Stimulated activated CD4-positive, alpha-beta T cell treated with anti-CD3 and anti-CD28 coated beads, TNF-alpha, amount 100 ng/mL, for 1 hour (primary cell): ENCODE data around the gene ATP2C2.

ENCODE experiments used
- DNase-seq, 3 donors: peaks; one replicate each; pipeline ENCODE4 v3.0.0-alpha.2; 2020; ENCODE audit warnings: low read depth in 3 of 3, low spot score in 1 of 3

The ATP2C2 gene

DNA sequence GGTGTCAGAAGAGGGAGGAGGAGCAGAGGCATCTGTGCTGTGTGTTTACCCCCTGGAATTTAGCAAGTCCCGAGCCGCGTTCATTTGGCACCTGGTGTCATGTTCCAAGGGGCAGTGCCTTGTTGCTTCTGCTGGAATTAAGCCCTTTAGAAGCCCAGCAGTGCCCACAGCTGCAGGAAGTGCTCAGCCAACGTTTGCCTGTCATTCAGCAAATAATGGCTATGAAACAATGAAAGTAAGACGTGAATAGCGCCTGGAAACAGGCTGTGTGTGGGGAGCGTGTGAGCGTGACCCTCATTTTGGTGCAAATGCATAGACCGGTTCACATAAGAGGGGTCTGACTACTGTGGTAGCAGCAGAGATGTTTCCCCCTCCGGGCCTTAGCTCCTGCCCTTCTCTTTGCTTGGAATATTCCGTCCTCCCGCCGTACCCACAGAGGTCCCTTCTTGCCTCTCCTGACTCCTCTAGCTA is 5.8 kb upstream of the ATP2C2 start:
- no peak for DNase-seq

DNA sequence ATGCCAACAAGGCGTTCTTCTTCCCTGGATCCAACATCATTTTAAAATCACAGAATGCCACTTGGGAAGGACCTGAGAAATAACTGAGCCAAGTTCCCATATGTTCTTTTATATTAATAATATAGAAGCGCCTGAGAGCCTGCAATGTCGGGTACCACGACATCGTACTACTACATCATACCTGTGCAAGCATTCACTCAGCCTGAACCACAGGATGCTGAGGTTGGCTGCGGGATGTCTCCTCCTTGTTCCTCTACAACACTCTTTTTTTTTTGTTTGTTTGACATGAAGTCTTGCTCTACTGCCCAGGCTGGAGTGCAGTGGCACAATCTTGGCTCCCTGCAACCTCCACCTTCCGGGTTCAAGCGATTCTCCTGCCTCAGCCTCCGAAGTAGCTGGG is 2.1 kb upstream of the ATP2C2 start:
- no peak for DNase-seq

DNA sequence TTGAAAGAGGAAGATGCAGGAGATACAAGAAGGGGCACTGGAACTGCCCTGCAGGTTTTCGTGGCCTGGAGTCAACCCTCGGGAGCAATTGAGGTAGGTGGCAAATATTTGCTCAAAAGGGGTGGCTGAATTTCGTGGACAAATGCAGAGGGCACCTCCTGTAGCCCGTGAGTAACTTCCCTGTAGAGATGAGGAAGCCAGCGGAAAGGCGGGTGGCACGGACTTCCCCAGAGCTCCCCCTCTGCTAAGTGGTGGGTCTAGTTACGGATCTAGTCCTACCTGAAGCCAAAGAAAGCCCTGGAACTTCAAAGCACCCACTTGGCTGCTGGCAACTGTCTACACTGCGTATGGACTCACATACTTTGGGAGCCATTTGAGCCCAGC is 1.0 kb upstream of the ATP2C2 start:
- no peak for DNase-seq

DNA sequence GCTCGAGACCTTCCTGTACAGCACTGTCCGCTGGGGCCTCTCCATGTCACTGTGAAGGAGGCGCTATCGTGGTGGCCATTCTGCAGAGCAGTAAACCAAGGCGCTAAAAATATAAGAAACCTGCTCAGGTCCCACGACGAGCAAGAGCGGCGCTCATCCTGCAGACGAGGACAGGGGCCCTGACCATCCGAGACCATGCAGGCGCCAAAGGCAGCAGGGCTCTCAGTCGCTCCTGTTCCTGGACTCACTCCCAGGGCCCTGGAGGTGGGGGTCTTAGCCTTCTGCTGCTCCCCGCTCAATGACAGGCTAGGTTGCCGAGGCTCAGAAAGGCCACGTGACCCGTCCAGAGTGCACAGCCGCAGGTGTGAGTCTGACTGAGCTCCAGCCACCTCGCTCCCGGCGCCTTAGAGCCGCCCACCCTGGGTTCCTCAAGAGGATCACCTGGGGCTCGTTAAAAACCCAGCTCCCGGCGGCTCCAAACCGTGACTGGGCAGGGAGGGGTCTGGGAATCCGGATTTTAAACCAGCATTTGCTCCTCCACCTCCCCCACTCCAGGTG is 509 bp upstream of the ATP2C2 start:
- DNase-seq, result no peak

DNA sequence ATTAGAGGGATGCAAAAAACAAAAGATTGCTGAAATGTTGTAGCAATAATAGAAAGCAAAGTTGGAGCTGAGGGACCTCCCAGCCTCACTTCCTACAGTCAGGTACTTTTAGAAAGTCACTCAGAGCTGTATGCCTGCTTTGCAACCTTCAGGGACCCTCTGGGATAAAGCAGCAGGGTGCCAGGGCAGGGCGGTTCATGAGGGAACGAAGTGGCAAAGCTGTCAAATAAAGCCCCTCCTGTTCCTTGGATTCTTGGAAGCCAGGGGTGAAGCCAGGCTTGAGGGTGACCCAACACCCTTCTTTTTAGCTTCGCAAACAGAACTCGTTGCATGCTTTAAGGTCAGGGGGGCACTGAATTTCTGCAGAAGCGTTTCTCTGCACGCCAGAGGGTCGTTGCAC is 767 bp downstream of the ATP2C2 start:
- no peak for DNase-seq

DNA sequence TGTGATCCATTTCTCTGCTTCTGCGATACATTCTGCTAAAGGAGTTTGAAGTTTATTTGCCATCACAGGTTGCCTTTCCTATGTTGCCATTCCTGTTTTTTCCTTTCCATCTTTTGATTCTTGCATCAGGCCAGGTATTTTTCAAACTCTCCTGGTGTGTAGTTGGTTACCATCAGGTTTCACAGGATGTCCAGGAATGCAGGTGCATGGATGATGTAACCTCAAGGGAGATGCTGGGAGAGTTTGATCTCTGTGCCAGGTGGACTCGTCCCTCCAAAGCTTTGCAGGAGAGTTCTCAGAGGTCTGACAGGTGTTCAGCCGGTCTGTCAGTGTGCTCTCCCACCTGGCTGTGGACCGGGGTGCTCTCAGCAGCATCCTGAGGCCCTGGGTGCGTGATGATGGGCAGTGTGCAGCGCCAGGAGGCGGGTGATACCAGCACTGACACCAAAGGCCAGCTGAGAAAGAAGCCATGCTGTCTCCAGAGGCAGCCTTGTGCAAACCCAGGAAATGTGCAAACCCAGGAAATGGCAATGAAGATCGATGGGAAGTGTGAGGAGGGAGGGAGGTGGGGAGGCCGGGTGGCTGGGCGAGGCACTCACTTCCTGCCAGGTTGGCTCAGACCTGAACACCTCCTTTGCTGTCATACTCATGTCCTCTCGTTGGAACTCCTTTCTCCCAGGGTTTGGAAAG is 1.7 kb downstream of the ATP2C2 start:
- DNase-seq, result no peak

DNA sequence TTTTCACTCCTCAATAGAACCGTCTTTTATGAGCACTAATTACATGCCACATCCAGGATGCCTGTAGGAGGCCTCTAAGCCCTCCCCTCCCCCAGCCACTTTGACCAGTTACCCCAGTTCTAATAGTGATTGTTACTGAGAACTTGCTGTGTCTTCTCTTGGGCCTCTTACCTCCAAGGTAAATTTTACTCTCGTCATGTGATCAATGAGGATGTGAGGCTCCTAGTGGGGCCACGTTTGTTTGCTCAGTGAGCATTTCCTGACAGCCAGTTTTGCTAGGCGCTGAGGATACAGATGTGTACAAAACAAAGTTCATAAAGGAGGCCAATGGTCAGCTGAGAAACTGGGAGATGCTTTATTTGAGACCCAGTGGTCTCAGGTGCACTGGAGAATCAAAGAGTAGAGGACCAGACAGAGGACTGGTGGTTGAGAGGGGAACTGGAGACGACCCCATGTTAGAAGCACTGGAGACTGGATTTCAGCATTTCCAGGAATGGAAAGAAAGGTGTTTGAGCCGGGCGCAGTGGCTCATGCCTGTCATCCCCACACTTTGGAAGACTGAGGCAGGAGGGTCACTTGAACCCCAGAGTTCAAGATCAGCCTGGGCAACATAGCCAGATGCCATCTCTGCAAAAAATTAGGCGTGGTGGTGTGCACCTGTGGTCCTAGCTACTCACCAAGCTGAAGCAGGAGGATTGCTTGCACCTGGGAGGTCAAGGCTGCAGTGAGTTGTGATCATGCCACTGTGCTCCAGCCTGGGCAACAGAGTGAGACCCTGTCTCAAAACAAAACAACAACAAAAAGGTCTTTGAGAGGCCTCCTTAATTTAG is 2.6 kb downstream of the ATP2C2 start:
- DNase-seq, result no peak

DNA sequence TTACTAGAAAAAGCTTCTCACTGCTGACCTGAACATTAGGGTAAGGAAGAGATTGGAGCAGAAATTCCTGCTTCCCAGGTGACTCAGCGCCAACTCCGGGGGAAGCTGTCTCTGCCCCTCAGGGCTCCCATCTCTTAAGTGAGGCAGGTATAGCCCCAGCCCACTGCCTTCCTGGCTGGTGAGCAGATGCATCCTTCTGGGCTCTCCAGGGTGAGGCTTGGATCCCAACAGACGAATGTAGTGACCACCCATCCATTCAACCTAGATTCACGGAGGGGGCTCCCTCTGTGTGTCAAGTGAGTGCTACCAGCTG is 3.2 kb downstream of the ATP2C2 start:
- DNase-seq, result no peak

DNA sequence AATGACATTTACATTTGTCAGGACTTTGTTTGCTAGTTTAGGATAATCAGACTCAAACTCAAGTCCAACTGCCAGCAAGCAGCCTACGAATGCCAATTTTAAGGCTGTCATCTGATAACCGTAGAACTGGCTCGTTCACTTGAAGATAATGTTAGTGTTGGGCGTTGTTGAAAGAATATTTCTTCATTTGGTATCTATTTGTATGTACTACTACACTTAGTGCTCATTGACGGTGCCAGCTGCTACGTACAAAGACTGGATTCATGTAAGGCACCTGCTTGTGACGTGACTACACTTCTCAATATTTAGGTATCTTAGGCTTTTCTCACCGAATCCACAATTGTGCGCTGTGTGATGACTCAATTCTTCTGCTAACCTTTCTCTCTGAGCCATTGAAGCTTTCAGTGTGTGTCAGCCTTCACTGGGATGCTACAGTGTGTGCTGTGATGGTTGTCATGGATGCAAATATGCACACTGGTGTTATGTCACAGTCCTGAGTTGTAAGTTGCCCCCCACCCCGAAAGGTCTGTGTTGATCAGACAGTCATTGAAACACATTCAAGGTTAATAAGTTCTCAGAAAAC is 5.7 kb downstream of the ATP2C2 start:
- no peak for DNase-seq

DNA sequence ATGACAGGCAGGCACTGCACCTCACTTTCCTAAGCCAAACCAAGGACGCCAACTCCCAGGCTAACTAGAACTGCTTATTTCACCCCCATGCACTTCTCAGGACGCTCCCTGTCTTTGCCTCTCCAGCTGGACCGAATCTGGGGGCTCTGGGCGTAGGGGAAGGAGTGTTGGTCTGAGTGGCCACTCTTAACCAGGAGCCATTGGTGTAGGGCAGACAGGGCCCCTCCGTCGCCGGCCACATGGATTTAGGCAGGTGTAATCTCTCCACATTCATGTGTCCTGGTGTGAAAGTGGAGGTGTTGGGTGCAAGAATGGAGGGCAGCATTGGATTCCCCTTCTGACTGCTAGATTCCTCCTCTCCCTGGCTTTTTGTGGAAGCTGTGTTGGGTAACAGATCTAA is 9.8 kb downstream of the ATP2C2 start:
- no peak for DNase-seq

DNA sequence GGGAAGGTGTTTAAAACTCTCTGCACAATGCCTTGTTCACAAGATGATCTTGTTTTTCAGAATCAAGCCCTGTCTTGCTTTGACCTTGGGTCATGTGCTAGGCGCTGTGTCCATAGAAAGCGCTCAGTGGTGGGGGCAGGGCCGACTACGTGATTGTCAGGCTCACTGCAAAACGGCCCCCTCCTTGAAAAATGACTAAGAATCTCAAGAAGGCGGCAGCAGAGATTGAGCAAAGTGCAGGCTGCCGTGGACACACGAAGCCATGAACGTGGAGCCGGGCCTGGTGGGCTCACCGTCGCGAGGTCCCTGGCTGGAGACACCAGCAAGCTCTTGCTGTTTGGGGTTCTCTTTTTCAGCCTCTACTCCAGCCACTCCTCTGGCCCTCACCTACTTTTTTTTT is 10.2 kb downstream of the ATP2C2 start:
- no peak for DNase-seq

DNA sequence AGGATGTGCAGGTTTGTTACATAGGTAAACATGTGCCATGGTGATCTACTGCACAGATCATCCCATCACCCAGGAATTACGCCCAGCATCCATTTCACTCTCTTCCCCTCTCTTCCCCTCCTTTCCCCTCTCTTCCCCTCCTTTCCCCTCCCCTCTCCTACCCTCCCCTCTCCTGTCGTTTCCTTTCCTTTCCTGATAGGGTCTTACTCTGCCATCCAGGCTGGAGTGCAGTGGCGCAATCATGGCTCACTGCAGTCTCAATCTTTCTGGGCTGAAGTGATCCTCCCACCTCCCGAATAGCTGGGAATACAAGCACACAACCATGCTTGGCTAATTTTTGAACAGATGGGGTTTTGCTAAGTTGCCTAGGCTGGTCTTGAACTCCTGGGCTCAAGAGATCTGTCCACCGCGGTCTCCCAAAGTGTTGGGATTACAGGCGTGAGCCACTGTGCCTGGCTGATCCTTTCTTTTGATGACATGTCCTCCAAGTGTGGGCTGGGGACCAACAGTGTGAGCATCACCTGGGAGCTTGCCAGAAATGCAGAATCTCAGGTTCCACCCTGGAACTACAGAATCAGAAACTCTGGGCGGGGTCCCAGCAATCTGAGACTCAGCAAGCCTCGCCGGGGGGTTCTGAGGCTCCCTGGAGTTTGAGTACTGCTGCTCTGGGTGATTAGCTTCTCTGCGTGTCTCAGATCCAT is 10.8 kb downstream of the ATP2C2 start:
- no peak for DNase-seq

DNA sequence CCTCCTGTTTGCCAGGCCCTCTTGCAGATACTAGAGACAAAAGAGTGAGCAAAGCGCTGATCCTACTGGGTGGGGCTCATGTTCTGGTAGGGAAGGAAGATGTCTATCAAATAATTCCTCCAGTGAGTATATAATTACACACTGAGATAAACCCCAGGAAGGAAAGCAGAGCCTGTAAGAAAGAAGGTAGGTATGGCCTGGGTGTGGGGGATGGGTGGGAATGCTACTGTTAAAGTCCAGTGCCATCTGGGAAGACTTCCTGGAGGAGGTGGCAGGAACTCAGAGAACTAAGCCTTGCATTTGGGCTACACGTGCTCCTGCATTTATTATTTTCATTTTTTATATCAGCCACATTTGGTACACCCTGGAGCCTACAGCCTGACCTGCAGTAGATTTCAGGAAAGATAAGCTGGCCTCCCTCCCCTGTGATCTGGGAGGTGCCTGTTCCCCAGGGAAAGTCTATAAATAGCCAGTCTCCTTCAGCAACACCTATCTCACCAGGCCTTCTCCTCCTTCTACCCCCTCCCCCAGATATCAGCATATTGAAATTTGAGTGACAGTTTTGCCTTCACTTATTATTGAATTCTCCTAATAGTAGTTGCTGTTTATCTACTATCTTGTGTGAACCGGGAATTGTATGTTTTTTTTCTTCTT is 11.5 kb downstream of the ATP2C2 start:
- no peak for DNase-seq

DNA sequence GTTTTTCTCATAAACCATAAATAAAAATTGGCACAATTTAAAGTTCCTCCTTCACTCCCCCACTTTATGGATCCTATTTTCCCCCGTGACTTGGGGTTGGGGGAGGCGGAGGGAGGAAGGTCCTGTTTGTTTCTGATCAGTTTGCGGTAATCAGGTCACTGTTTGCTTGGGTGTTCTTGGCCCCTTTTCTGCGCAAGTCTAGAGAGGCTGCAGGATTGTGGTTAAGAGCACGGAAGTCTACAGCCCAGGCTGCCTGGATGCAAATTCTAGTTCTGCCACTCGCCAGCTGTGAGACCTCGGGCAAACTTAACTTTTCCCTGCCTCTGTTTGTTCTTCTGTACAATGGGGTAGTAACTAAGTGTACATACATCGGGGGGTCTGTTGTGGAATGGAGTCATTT is 12.1 kb downstream of the ATP2C2 start:
- no peak for DNase-seq

DNA sequence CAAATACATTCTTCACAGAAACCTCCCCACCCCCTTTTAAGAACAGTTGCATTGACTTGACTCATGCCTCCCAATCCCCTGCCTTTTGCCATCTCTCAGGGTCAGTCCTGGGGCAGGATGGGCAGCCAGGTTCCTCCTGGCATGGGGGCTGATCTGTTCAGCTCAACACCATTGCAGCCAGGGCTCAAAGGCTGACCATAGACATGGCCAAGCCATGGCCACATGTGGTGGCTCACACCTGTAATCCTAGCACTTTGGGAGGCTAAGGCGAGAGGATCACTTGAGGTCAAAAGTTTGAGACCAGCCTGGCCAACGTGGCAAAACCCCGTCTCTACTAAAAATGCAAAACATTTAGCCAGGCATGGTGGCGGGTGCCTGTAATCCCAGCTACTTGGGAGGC is 14.1 kb downstream of the ATP2C2 start:
- no peak for DNase-seq

DNA sequence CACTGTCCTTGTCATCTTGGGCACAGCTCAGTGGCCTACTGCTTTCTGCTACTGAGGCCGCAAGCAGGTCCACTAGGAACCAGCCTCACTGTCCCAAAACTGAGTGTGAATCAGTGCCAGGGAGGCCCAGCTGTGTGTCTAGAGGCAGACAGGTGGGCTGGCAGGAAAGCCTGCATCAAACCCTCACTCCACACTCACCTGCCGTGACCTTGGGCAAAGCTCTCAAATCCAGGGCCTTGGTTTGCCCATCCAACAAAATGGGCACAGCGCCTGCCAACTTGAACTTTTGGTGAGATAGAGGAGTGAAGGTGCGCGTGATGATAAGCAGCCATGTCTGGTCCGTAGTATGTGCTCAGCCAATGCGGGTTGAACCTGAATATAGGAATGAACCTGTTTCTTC is 14.8 kb downstream of the ATP2C2 start:
- no peak for DNase-seq

DNA sequence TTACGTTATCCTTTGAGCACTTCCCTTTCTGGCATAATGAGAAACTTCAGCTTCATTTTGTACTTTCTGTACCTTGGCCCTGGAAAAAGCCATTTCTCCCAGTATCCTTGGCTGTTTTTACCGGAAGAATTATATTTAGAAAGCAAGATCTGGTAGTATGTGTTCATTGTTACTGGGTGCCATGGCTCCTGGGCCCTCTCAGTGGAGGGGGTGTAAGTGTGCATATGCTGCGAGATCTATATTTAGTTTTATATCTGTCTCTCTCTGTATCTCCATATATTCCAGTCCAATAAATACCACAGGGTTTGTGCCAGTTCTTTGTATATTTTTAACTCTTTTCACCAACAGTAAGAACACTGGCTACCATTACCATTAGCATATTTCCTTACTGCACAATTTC is 17.7 kb downstream of the ATP2C2 start:
- no peak for DNase-seq

DNA sequence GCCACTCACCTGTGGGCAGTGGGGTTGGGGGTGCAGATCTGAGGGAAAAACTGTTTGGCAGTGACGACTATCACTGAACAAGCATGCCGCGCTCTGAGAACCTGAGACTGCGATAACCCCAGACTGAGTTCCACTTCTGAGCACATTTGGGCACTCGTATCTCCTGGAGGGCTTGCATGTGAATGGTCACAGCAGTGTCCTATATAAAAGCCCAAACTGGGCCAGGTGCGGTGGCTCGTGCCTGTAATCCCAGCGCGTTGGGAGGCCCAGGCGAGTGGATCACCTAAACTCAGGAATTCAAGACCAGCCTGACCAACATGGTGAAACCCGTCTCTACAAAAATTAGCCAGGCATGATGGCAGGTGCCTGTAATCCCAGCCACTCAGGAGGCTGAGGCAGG is 18.7 kb downstream of the ATP2C2 start:
- no peak for DNase-seq

DNA sequence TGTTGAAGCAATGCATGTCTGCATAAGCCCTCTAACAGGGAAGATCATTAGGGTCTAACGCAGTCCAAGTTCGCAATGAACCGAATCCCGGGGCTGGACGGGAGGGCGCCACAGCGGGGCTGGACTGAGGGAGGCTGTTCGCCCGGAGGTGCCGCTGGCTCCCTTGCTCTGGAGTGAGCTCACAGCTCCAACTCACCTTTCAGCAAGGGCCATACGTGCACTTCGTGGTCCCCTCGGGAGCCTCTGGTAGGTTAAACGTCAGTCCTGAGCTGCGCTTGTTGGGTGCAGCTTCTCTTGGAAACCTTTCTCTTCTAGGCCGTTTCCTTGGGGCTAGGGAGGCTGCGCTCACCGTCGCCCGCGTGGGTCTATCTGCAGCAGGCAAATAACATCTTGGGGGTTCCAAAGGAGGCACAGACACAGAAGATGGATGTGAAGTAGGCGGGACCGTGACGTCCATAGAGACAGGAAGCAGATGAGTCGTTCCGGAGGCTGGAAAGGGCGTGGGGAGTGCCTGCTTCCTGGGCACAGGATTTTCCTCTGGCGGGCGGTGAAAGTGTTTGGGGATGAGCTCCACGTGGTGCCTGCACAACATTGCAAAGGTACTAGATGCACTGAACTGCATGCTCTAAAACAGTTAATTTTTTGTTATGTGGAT is 21.9 kb downstream of the ATP2C2 start:
- no peak for DNase-seq

DNA sequence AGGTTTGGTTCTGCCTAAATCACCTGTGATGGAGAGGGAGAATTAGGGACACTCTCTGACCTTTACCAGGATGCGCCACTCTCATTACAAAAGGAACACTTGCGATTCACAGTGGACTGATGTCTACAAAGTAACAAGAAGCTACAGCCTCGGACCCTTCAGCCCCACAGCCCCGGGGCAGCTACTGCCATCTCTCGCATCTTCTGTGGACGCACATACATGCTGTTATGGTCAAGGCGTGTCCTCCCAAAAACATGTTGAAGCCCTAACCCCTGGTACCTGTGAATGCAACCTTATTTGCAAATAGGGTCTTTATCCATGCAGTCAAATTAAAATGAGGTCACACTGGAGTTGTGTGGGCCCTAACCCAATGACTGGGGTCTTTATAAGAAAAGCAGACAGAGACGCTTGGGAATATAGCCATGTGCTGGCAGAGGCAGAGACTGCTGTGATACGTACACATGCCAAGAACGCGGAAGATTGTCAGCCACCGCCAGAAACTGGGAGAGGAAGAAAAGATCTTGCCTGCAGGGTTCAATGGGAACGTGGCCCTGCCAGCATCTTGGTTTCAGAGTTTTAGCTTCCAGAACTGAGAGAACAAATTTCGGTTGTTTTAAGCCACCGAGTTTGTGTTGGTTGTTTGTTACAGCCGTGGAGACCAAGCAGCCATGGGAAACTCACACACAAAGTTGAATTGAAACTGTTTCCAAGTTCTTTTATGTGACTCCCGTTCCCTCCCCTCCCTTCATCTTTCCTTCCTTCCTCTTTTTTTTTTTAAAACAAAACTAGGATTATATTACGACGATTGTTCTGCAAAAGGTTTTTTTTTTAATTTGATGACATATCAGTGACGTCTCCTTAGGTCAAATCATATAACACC is 23.1 kb downstream of the ATP2C2 start:
- DNase-seq, result no peak
